Fibroblast of the conjunctiva (primary cell): ENCODE data around the gene PTPRF.
"Not testable (repeated sequence)": the region's sequence is repeated elsewhere in the genome, so short reads cannot be mapped to it uniquely, and the experiment has no call there.

ENCODE experiments used
- DNase-seq: peaks from one replicate; pipeline ENCODE4 v3.0.0-alpha.2; 2010; ENCODE audit warnings: low read depth

Gene PTPRF

GRCh38 chr1:43530483-43531106 lies at the start of gene PTPRF:
Gene PTPRF, plus strand, starts transcription at chr1:43530883. Its CDS starts 14,193 bp downstream, at chr1:43545076.
- no peak for DNase-seq

GRCh38 chr1:43481491-43481890 lies 49.2 kb upstream of the PTPRF start:
- DNase-seq = no peak

GRCh38 chr1:43482215-43482614 lies 48.5 kb upstream of the PTPRF start:
- DNase-seq = no peak

GRCh38 chr1:43484367-43484766 lies 46.3 kb upstream of the PTPRF start:
- no peak for DNase-seq

- DNase-seq = no peak
Observed at GRCh38 chr1:43488165-43488564, 42.5 kb upstream of the PTPRF start.

GRCh38 chr1:43491061-43491460 lies 39.6 kb upstream of the PTPRF start:
- no peak for DNase-seq

GRCh38 chr1:43492826-43493225 lies 37.9 kb upstream of the PTPRF start:
- DNase-seq = no peak

- DNase-seq = no peak
Observed at GRCh38 chr1:43493661-43494450, 36.8 kb upstream of the PTPRF start.

GRCh38 chr1:43495204-43495603 lies 35.5 kb upstream of the PTPRF start:
- DNase-seq = no peak

GRCh38 chr1:43499898-43500297 lies 30.8 kb upstream of the PTPRF start:
- DNase-seq = no peak

- DNase-seq = not testable (repeated sequence)
Observed at GRCh38 chr1:43501806-43502205, 28.9 kb upstream of the PTPRF start.

- DNase-seq = no peak
Observed at GRCh38 chr1:43503534-43503933, 27.1 kb upstream of the PTPRF start.

GRCh38 chr1:43505077-43505780 lies 25.5 kb upstream of the PTPRF start:
- DNase-seq = no peak

- no peak for DNase-seq
Observed at GRCh38 chr1:43506233-43506632, 24.4 kb upstream of the PTPRF start.

- no peak for DNase-seq
Observed at GRCh38 chr1:43507296-43508295, 23.1 kb upstream of the PTPRF start.

GRCh38 chr1:43509007-43509739 lies 21.5 kb upstream of the PTPRF start:
- no peak for DNase-seq

- DNase-seq = no peak
Observed at GRCh38 chr1:43509740-43510375, 20.8 kb upstream of the PTPRF start.

- DNase-seq = no peak
Observed at GRCh38 chr1:43510621-43511020, 20.1 kb upstream of the PTPRF start.

- no peak for DNase-seq
Observed at GRCh38 chr1:43511394-43511793, 19.3 kb upstream of the PTPRF start.

- DNase-seq = no peak
Observed at GRCh38 chr1:43512133-43512532, 18.6 kb upstream of the PTPRF start.

GRCh38 chr1:43512681-43513080 lies 18.0 kb upstream of the PTPRF start:
- no peak for DNase-seq
